ENCODE data around the gene NAALADL2.
"Not testable (repeated sequence)": the region's sequence is repeated elsewhere in the genome, so short reads cannot be mapped to it uniquely, and the experiment has no call there.

NAALADL2 gene

DNA sequence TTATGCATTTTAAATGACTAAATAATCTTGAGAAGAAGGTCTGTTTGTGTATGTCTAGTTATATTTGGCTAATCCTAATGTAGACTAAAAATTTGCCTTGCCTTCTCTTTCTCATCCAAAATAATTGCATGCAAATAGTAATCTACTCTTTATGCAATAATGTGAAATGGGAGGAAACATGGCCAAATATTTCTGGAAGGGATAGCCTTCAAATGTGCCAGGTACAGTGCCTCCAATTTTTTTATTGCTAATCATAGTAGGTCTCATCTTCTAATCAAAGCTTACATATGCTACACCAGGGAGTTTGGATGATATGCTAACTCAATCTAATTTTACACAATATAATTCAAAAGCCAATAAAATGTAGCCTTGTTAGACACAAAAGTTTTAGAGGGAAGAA, 911.3 kb downstream of the NAALADL2 start:
- H3K9me3 ChIP-seq (ENCODE audit: control extremely low read depth in 1 of 5, control insufficient read depth in 4 of 5, insufficient read depth in 2 of 5, low read depth in 1 of 5, low read length in 4 of 5): no peaks in the 10 kb centered on the region
- CTCF ChIA-PET: no interaction called here
- no peak for DNase-seq
- H3K36me3 ChIP-seq (ENCODE audit: control insufficient read depth in 4 of 4, insufficient read depth in 4 of 4, low read length in 3 of 4): no peaks in the 10 kb centered on the region
- H3K4me1 ChIP-seq (ENCODE audit: control extremely low read depth in 1 of 4, control insufficient read depth in 4 of 4, insufficient read depth in 4 of 4, low read length in 3 of 4): no peaks in the 10 kb centered on the region
- POLR2A ChIA-PET: no interaction called here
- H3K27ac ChIP-seq (ENCODE audit: insufficient read depth in 1 of 2, low read depth in 1 of 2, low read length in 2 of 2, poor library complexity in 1 of 2, severe bottlenecking in 2 of 2): no peak overlapping the region
- no peak overlapping the region for H3K4me3 ChIP-seq (ENCODE audit: control insufficient read depth in 1 of 7, extremely low read depth in 1 of 7, insufficient read depth in 4 of 7, low read depth in 2 of 7, low read length in 6 of 7)
- no peaks in the 10 kb centered on the region for H3K27me3 ChIP-seq (replicated peaks in 2 of 5; ENCODE audit: control insufficient read depth in 4 of 5, insufficient read depth in 5 of 5, low read length in 4 of 5)

DNA sequence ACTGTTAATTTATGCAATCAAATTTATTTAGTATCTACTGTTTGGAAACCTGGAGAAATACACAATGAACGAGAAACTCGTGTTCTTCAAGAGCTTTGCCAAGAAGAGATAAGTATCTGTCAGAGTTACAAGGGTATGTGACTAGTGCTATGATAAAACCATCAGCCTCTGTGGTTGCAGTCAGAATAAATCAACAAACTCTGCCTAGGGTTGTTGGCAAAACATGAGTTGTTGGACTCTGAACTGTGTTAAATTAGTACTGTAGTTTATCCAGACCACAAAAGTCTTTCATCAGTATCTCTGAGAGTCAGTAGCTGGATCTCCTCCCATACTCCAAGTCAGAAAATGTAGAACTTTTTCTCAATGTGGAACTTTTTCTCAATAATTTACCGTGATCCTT, 918.4 kb downstream of the NAALADL2 start:
- H3K36me3 ChIP-seq (ENCODE audit: control insufficient read depth in 4 of 4, insufficient read depth in 4 of 4, low read length in 3 of 4): no peaks in the 10 kb centered on the region
- H3K27ac ChIP-seq (ENCODE audit: insufficient read depth in 1 of 2, low read depth in 1 of 2, low read length in 2 of 2, poor library complexity in 1 of 2, severe bottlenecking in 2 of 2): no peak overlapping the region
- ChIA-PET POLR2A (no interaction called here), CTCF (no interaction called here)
- DNase-seq: peak in 1 of 3 donors; percentile 8
- WGBS (ENCODE audit: insufficient coverage): 100% methylated on average over 3 of the region's 3 CpGs
- no peaks in the 10 kb centered on the region for H3K27me3 ChIP-seq (replicated peaks in 2 of 5; ENCODE audit: control insufficient read depth in 4 of 5, insufficient read depth in 5 of 5, low read length in 4 of 5)
- H3K4me1 ChIP-seq (ENCODE audit: control extremely low read depth in 1 of 4, control insufficient read depth in 4 of 4, insufficient read depth in 4 of 4, low read length in 3 of 4): peaks cover 0 to 4% (median 0%) of the 10 kb centered on the region in 4 experiments
- no peaks in the 10 kb centered on the region for H3K9me3 ChIP-seq (ENCODE audit: control extremely low read depth in 1 of 5, control insufficient read depth in 4 of 5, insufficient read depth in 2 of 5, low read depth in 1 of 5, low read length in 4 of 5)
- H3K4me3 ChIP-seq (ENCODE audit: control insufficient read depth in 1 of 7, extremely low read depth in 1 of 7, insufficient read depth in 4 of 7, low read depth in 2 of 7, low read length in 6 of 7): no peak overlapping the region

DNA sequence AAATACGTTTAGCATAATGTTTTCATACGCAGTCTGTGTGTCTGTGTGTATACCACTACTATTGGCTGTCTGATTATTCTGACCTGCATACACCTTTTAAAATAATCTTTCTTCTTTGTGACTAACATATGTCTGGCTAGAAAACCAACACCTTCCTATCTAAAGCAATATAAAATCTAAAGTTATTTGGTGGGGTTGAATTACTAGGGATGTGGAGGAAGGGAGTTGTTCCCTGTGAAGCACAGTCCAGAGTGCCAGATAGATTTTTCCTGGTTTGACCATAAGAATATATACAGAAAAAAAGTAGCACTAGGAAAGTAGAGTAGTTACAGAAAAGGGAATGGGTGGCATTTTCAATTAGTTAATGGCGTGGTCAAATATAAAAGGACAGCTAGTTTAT, 918.8 kb downstream of the NAALADL2 start:
- no peak for DNase-seq
- H3K9me3 ChIP-seq (ENCODE audit: control extremely low read depth in 1 of 5, control insufficient read depth in 4 of 5, insufficient read depth in 2 of 5, low read depth in 1 of 5, low read length in 4 of 5): no peaks in the 10 kb centered on the region
- no peaks in the 10 kb centered on the region for H3K27me3 ChIP-seq (replicated peaks in 2 of 5; ENCODE audit: control insufficient read depth in 4 of 5, insufficient read depth in 5 of 5, low read length in 4 of 5)
- H3K27ac ChIP-seq (ENCODE audit: insufficient read depth in 1 of 2, low read depth in 1 of 2, low read length in 2 of 2, poor library complexity in 1 of 2, severe bottlenecking in 2 of 2): no peak overlapping the region
- CTCF ChIA-PET: no interaction called here
- H3K36me3 ChIP-seq (ENCODE audit: control insufficient read depth in 4 of 4, insufficient read depth in 4 of 4, low read length in 3 of 4): no peaks in the 10 kb centered on the region
- no peak overlapping the region for H3K4me3 ChIP-seq (ENCODE audit: control insufficient read depth in 1 of 7, extremely low read depth in 1 of 7, insufficient read depth in 4 of 7, low read depth in 2 of 7, low read length in 6 of 7)
- POLR2A ChIA-PET: no interaction called here
- 90% methylated on average over 1 of the region's 3 CpGs for WGBS (ENCODE audit: insufficient coverage)
- H3K4me1 ChIP-seq (ENCODE audit: control extremely low read depth in 1 of 4, control insufficient read depth in 4 of 4, insufficient read depth in 4 of 4, low read length in 3 of 4): peaks cover 0 to 4% (median 0%) of the 10 kb centered on the region in 4 experiments

DNA sequence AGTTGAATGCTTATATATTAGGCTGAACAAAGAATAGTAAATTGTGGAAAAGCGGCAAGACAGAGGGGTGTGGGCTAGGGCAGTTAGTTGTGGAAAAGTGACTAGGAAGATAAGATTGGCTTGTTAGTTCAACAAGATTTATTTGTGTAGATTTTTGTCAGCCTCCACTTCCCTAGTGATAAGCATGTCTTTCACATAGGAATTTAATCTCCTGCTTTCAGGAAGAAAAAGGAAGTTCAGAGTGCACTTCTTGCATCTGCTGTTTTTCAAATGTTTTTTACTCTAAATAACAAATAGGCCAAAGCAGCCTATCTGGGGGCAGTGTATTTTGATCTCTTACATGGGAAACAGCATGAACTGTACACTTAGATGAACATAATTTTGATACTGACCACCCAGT, 919.9 kb downstream of the NAALADL2 start:
- H3K9me3 ChIP-seq (ENCODE audit: control extremely low read depth in 1 of 5, control insufficient read depth in 4 of 5, insufficient read depth in 2 of 5, low read depth in 1 of 5, low read length in 4 of 5): no peaks in the 10 kb centered on the region
- H3K4me1 ChIP-seq (ENCODE audit: control extremely low read depth in 1 of 4, control insufficient read depth in 4 of 4, insufficient read depth in 4 of 4, low read length in 3 of 4): peaks cover 0 to 4% (median 0%) of the 10 kb centered on the region in 4 experiments
- H3K36me3 ChIP-seq (ENCODE audit: control insufficient read depth in 4 of 4, insufficient read depth in 4 of 4, low read length in 3 of 4): no peaks in the 10 kb centered on the region
- H3K27me3 ChIP-seq (replicated peaks in 2 of 5; ENCODE audit: control insufficient read depth in 4 of 5, insufficient read depth in 5 of 5, low read length in 4 of 5): no peaks in the 10 kb centered on the region
- no peak overlapping the region for H3K4me3 ChIP-seq (ENCODE audit: control insufficient read depth in 1 of 7, extremely low read depth in 1 of 7, insufficient read depth in 4 of 7, low read depth in 2 of 7, low read length in 6 of 7)
- 36% methylated on average over 1 of the region's 1 CpG for WGBS (ENCODE audit: insufficient coverage)
- POLR2A ChIA-PET: no interaction called here
- H3K27ac ChIP-seq (ENCODE audit: insufficient read depth in 1 of 2, low read depth in 1 of 2, low read length in 2 of 2, poor library complexity in 1 of 2, severe bottlenecking in 2 of 2): peak overlapping the region in 1 of 2 experiments; percentile 2
- CTCF ChIA-PET: no interaction called here
- DNase-seq: no peak

DNA sequence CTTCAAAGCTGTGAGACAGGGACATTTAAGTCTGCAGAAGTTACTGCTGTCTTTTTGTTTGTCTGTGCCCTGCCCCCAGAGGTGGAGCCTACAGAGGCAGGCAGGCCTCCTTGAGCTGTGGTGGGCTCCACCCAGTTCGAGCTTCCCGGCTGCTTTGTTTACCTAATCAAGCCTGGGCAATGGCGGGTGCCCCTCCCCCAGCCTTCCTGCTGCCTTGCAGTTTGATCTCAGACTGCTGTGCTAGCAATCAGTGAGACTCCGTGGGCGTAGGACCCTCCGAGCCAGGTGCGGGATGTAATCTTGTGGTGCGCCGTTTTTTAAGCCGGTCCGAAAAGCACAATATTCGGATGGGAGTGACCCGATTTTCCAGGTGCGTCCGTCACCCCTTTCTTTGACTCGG, 928.0 kb downstream of the NAALADL2 start:
- CTCF ChIA-PET: interaction anchor here (1.0 kb wide), 1 partner anchor 74 kb away, joined by 3 read pairs; no protein-coding TSS in a partner anchor
- H3K9me3 ChIP-seq (ENCODE audit: control extremely low read depth in 1 of 5, control insufficient read depth in 4 of 5, insufficient read depth in 2 of 5, low read depth in 1 of 5, low read length in 4 of 5); H3K27me3 ChIP-seq (replicated peaks in 2 of 5; ENCODE audit: control insufficient read depth in 4 of 5, insufficient read depth in 5 of 5, low read length in 4 of 5); DNase-seq; H3K4me3 ChIP-seq (ENCODE audit: control insufficient read depth in 1 of 7, extremely low read depth in 1 of 7, insufficient read depth in 4 of 7, low read depth in 2 of 7, low read length in 6 of 7); H3K4me1 ChIP-seq (ENCODE audit: control extremely low read depth in 1 of 4, control insufficient read depth in 4 of 4, insufficient read depth in 4 of 4, low read length in 3 of 4); H3K27ac ChIP-seq (ENCODE audit: insufficient read depth in 1 of 2, low read depth in 1 of 2, low read length in 2 of 2, poor library complexity in 1 of 2, severe bottlenecking in 2 of 2); H3K36me3 ChIP-seq (ENCODE audit: control insufficient read depth in 4 of 4, insufficient read depth in 4 of 4, low read length in 3 of 4); POLR2A ChIA-PET: not testable (repeated sequence)
- WGBS (ENCODE audit: insufficient coverage): no CpG with 5 or more reads among the region's 16 CpGs

DNA sequence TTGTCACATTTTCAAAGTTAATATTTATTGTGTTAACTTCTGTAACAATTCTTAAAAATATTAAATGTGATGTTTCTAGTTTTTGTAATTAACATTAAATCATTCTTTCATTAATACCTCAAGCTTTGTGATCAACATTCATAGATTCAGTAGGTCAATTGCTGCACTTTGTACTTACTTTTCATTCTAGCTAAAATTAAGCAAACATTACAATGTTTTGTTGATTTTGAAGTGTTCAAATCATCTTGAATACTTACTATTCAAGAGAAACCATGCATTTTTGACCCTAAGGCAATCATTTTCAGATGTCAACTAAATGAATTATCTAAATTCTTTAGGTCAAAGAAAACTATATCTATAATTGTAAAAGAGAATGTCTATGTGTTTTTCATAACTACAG, 933.1 kb downstream of the NAALADL2 start:
- Histone ChIP-seq H3K4me1 (ENCODE audit: control extremely low read depth in 1 of 4, control insufficient read depth in 4 of 4, insufficient read depth in 4 of 4, low read length in 3 of 4) (no peaks in the 10 kb centered on the region), H3K9me3 (ENCODE audit: control extremely low read depth in 1 of 5, control insufficient read depth in 4 of 5, insufficient read depth in 2 of 5, low read depth in 1 of 5, low read length in 4 of 5) (peaks cover 0 to 1% (median 0%) of the 10 kb centered on the region in 5 experiments), H3K36me3 (ENCODE audit: control insufficient read depth in 4 of 4, insufficient read depth in 4 of 4, low read length in 3 of 4) (no peaks in the 10 kb centered on the region), H3K4me3 (ENCODE audit: control insufficient read depth in 1 of 7, extremely low read depth in 1 of 7, insufficient read depth in 4 of 7, low read depth in 2 of 7, low read length in 6 of 7) (no peak overlapping the region), H3K27ac (ENCODE audit: insufficient read depth in 1 of 2, low read depth in 1 of 2, low read length in 2 of 2, poor library complexity in 1 of 2, severe bottlenecking in 2 of 2) (no peak overlapping the region), H3K27me3 (replicated peaks in 2 of 5; ENCODE audit: control insufficient read depth in 4 of 5, insufficient read depth in 5 of 5, low read length in 4 of 5) (no peaks in the 10 kb centered on the region)
- CTCF ChIA-PET: interaction anchor here (1.3 kb wide), 1 partner anchor 334 kb away, joined by 3 read pairs; no protein-coding TSS in a partner anchor
- DNase-seq: no peak
- POLR2A ChIA-PET: no interaction called here

DNA sequence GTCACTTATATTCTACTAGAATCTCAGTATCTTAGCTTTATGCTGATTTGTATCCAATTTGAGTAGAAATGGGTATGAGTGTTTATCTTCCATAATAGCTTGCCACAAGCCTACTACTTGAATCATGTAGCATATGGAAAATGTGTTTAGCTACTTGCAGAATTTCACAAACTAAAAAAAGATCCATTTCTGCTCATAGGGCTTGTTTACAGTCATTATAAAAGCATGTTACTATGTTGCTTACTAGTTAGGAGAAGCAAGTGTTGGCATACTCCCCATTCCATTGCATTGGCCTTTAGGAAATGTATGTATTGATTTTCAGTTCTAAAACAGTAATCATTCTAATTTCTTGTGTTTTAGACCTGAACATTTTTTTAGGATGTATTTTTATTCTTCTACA, 939.2 kb downstream of the NAALADL2 start:
- no peaks in the 10 kb centered on the region for H3K4me1 ChIP-seq (ENCODE audit: control extremely low read depth in 1 of 4, control insufficient read depth in 4 of 4, insufficient read depth in 4 of 4, low read length in 3 of 4)
- H3K36me3 ChIP-seq (ENCODE audit: control insufficient read depth in 4 of 4, insufficient read depth in 4 of 4, low read length in 3 of 4): no peaks in the 10 kb centered on the region
- no peaks in the 10 kb centered on the region for H3K9me3 ChIP-seq (ENCODE audit: control extremely low read depth in 1 of 5, control insufficient read depth in 4 of 5, insufficient read depth in 2 of 5, low read depth in 1 of 5, low read length in 4 of 5)
- H3K4me3 ChIP-seq (ENCODE audit: control insufficient read depth in 1 of 7, extremely low read depth in 1 of 7, insufficient read depth in 4 of 7, low read depth in 2 of 7, low read length in 6 of 7): no peak overlapping the region
- no peak overlapping the region for H3K27ac ChIP-seq (ENCODE audit: insufficient read depth in 1 of 2, low read depth in 1 of 2, low read length in 2 of 2, poor library complexity in 1 of 2, severe bottlenecking in 2 of 2)
- DNase-seq: no peak
- ChIA-PET POLR2A (no interaction called here), CTCF (no interaction called here)
- H3K27me3 ChIP-seq (replicated peaks in 2 of 5; ENCODE audit: control insufficient read depth in 4 of 5, insufficient read depth in 5 of 5, low read length in 4 of 5): no peaks in the 10 kb centered on the region

DNA sequence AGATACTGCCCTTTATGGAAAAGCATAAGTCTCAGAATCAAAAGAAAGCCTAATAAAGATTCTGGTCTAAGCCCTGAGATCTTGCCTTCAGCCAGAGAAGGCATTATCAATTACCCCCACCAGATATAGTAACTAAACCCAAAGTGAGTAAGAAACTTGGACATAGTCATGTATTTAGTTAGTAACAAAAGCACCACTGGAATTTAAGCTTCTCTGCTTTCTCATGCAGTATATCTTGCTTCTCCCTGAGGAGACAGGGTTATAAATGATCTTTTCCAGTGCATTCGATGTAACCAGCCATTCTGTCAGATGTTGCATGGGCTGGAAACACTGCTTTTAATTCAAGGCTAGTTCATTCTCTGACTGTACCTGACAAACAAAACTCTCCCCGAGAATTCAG, 946.7 kb downstream of the NAALADL2 start:
- WGBS (ENCODE audit: insufficient coverage): 100% methylated on average over 1 of the region's 2 CpGs
- Histone ChIP-seq H3K27ac (ENCODE audit: insufficient read depth in 1 of 2, low read depth in 1 of 2, low read length in 2 of 2, poor library complexity in 1 of 2, severe bottlenecking in 2 of 2) (no peak overlapping the region), H3K36me3 (ENCODE audit: control insufficient read depth in 4 of 4, insufficient read depth in 4 of 4, low read length in 3 of 4) (no peaks in the 10 kb centered on the region), H3K27me3 (replicated peaks in 2 of 5; ENCODE audit: control insufficient read depth in 4 of 5, insufficient read depth in 5 of 5, low read length in 4 of 5) (no peaks in the 10 kb centered on the region), H3K4me3 (ENCODE audit: control insufficient read depth in 1 of 7, extremely low read depth in 1 of 7, insufficient read depth in 4 of 7, low read depth in 2 of 7, low read length in 6 of 7) (no peak overlapping the region), H3K4me1 (ENCODE audit: control extremely low read depth in 1 of 4, control insufficient read depth in 4 of 4, insufficient read depth in 4 of 4, low read length in 3 of 4) (no peaks in the 10 kb centered on the region), H3K9me3 (ENCODE audit: control extremely low read depth in 1 of 5, control insufficient read depth in 4 of 5, insufficient read depth in 2 of 5, low read depth in 1 of 5, low read length in 4 of 5) (no peaks in the 10 kb centered on the region)
- DNase-seq: no peak
- ChIA-PET POLR2A (no interaction called here), CTCF (no interaction called here)

Data from common myeloid progenitor, CD34-positive (primary cell).